Small intestine (tissue), 7 donors: ENCODE data around the gene GSTO2. TPM values are rescaled to one million over a fixed set of nuclear protein-coding genes. Genes with fewer than 3 reads are reported as not detected.

Experiments used
- DNase-seq, 2 donors: peaks; one replicate each; pipeline versions ENCODE4 v3.0.0 to v3.0.0-alpha.2; 2013
- FAIRE-seq: peaks from 2 replicates; lab custom pipeline; 2012; peaks lifted over from hg19 to GRCh38; lab: Jason Lieb, UNC
- H3K27ac ChIP-seq, 3 donors: one replicate each; pipeline ENCODE4 v1.5.1; 2013; ENCODE audit warnings: low read length in 2 of 3, mild to moderate bottlenecking in 2 of 3, control low read depth in 1 of 3, inconsistent platforms in 1 of 3, low read depth in 1 of 3, moderate library complexity in 1 of 3
- H3K27me3 ChIP-seq, 3 donors: one replicate each; pipeline ENCODE4 v1.6.1; 2013; ENCODE audit warnings: low read length in 3 of 3, inconsistent platforms in 1 of 3; ENCODE audit not compliant: control insufficient read depth in 3 of 3, insufficient read depth in 3 of 3
- H3K36me3 ChIP-seq, 3 donors: one replicate each; pipeline ENCODE4 v1.6.1; 2013; ENCODE audit warnings: low read length in 3 of 3, inconsistent platforms in 1 of 3, low read depth in 1 of 3, mild to moderate bottlenecking in 1 of 3, moderate library complexity in 1 of 3; ENCODE audit not compliant: control insufficient read depth in 3 of 3, insufficient read depth in 2 of 3
- H3K4me1 ChIP-seq, 3 donors: one replicate each; pipeline ENCODE4 v1.6.1; 2013; ENCODE audit warnings: low read length in 2 of 3, inconsistent platforms in 1 of 3, low read depth in 1 of 3, mild to moderate bottlenecking in 1 of 3, moderate library complexity in 1 of 3; ENCODE audit not compliant: control insufficient read depth in 3 of 3, insufficient read depth in 2 of 3
- H3K4me3 ChIP-seq, 3 donors: one replicate each; pipeline ENCODE4 v1.5.1; 2013; ENCODE audit warnings: low read length in 3 of 3, control low read depth in 1 of 3, inconsistent platforms in 1 of 3, low read depth in 1 of 3, mild to moderate bottlenecking in 1 of 3, moderate library complexity in 1 of 3
- H3K9me3 ChIP-seq, 2 donors: one replicate each; pipeline ENCODE4 v1.6.1; 2013; ENCODE audit warnings: low read depth in 1 of 2, low read length in 1 of 2; ENCODE audit not compliant: control insufficient read depth in 2 of 2, insufficient read depth in 1 of 2
- WGBS, 3 donors: extraction: QIAGEN DNeasy Blood & Tissue Kit; methylation state at CpG; one replicate each; pipeline ENCODE4 v1.1.7; 2013; 5-methylcytosine and 5-hydroxymethylcytosine counted together
- polyA plus RNA-seq, 4 donors: library from polyadenylated mRNA; stranded (reverse) in 3 of 4; unstranded in 1 of 4; fragments of 200-250 nt in 3 of 4; fragments of 120-200 nt in 1 of 4; gene quantifications; one replicate each; pipeline versions ENCODE4 v1.2.1 to v1.2.3, GENCODE V29; 2013
- donor health status: healthy with polysubstance abuse.
- donor health status: control.
- donor health status: control.
- donor health status: Bipolar disorder and iron deficiency.
- donor health status: healthy.

Gene GSTO2
- polyA plus RNA-seq, 4 donors, result 9.2 to 45.4 (median 17.0) TPM

DNA sequence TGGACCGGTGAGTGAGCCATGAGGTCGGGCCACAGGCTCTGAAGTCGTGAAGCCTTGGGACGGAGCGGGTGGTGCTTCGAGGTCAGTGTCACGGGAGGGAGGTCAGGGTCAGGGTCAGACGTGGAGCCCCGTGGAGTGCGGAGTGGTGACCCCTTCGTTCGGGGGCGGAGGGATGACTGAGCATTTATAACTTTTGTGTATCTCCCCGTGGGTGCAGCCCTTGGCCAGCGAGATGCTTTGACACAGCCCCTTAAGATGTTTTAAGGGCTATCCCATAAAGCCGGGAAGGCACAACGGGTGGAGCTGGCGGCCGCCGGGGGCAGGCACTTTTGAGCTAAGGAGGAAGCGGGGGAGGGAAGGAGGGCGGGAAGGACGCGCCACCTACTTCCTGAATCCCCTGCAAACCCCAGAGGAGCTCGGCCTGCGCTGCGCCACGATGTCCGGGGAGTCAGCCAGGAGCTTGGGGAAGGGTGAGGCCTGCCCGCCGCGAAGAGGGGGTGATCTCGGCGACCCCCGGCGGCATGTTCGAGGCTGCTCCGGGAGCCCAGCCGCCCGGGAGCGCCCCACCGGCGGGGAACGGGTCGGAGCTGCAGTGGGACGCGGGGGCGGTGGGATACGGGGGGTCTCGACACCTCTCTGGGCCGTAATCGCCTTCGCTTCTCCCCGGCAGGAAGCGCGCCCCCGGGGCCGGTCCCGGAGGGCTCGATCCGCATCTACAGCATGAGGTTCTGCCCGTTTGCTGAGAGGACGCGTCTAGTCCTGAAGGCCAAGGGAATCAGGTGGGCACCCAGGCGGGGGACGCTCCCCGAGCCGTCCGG lies 14.3 kb upstream of the GSTO2 start, which contains the start of gene GSTO1:
Gene GSTO1 (plus strand): TSS at position 400 of the 818 bp plus-strand sequence. CDS start 37 bp downstream, at position 437.
- no peak for FAIRE-seq

GRCh38 chr10:104255311-104255981 lies 13.5 kb upstream of the GSTO2 start:
- peaks cover 12 to 46% (median 13%) of the 10 kb centered on the region in 3 donors for H3K4me1 ChIP-seq
- 1% methylated on average over 12 of the region's 12 CpGs for WGBS, 3 donors
- no peaks in the 10 kb centered on the region for H3K27me3 ChIP-seq
- peaks cover 6 to 18% (median 9%) of the 10 kb centered on the region in 3 donors for H3K36me3 ChIP-seq
- peak; percentile 75 to 79 for DNase-seq
- peak overlapping the region; percentile 89 to 97 (median 93) for H3K27ac ChIP-seq
- FAIRE-seq, result no peak
- peak overlapping the region; percentile 80 to 86 (median 82) for H3K4me3 ChIP-seq
- peaks cover 0 to 4% of the 10 kb centered on the region in 2 donors for H3K9me3 ChIP-seq

More for the DNA sequence above, 14.3 kb upstream of the GSTO2 start, which contains the start of gene GSTO1:
- peak within 1 kb of the TSS; percentile 89 to 97 (median 93) for H3K27ac ChIP-seq
- DNase-seq, result peak; percentile 64 to 78
- 1% methylated on average over 61 to 69 of the region's 69 CpGs for WGBS, 3 donors
- H3K36me3 ChIP-seq, result peaks cover 6 to 15% (median 7%) of the 10 kb centered on the region in 3 donors
- peaks cover 12 to 48% (median 12%) of the 10 kb centered on the region in 3 donors for H3K4me1 ChIP-seq
- H3K4me3 ChIP-seq, result peak within 1 kb of the TSS; percentile 80 to 86 (median 82)
- no peaks in the 10 kb centered on the region for H3K27me3 ChIP-seq
- peaks cover 0 to 4% of the 10 kb centered on the region in 2 donors for H3K9me3 ChIP-seq

DNA sequence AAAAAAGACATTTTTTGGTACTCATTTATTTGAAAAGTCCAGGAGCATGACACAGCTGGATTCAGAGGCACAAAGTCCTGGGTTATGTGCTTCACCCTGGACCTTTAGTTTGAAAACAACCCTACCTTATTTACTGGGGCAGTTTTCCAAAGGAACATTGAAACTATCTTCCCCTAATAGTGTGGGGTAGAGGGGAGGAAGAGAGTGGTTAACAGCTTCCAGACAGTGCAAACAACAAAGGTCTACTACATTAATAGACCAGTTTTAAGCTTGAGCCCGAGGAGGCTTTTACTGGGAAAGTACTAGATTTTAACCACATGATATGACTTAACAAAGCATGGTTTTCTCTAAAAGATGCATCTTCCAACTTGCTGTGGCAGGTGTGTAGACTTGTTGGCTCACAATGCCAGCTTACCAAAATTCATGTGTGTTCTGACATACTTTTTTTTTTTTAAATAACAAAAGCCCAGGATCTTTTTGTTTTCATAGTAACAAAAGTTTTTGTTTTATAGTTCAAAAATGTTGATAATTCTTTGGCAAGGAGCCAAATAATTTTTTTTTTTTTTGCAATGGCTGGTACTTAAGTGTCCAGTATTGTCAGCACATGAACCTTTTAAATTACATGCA lies 12.5 kb upstream of the GSTO2 start:
- Histone ChIP-seq H3K27me3 (no peaks in the 10 kb centered on the region), H3K4me1 (peaks cover 12 to 45% (median 13%) of the 10 kb centered on the region in 3 donors), H3K9me3 (peaks cover 0 to 4% of the 10 kb centered on the region in 2 donors), H3K4me3 (peak overlapping the region in 2 of 3 donors; percentile 33 to 80), H3K36me3 (peaks cover 6 to 21% (median 9%) of the 10 kb centered on the region in 3 donors), H3K27ac (peak overlapping the region; percentile 25 to 93 (median 64))
- DNase-seq (peak; percentile 45 to 49), FAIRE-seq (no peak)
- WGBS, 3 donors, result 0 to 13% (median 7%) methylated on average over 1 of the region's 1 CpG

GRCh38 chr10:104257235-104257634 lies 11.7 kb upstream of the GSTO2 start:
- FAIRE-seq (no peak), DNase-seq (no peak)
- Histone ChIP-seq H3K27ac (peak overlapping the region in 1 of 3 donors; percentile 93), H3K4me3 (no peak overlapping the region), H3K9me3 (peaks cover 0 to 2% of the 10 kb centered on the region in 2 donors), H3K36me3 (peaks cover 11 to 28% (median 14%) of the 10 kb centered on the region in 3 donors), H3K27me3 (no peaks in the 10 kb centered on the region), H3K4me1 (peaks cover 11 to 40% (median 15%) of the 10 kb centered on the region in 3 donors)
- 93 to 97% (median 93%) methylated on average over 5 of the region's 5 CpGs for WGBS, 3 donors

- Histone ChIP-seq H3K4me1 (peaks cover 11 to 32% (median 15%) of the 10 kb centered on the region in 3 donors), H3K4me3 (no peak overlapping the region), H3K27me3 (no peaks in the 10 kb centered on the region), H3K27ac (no peak overlapping the region), H3K9me3 (no peaks in the 10 kb centered on the region), H3K36me3 (peaks cover 11 to 32% (median 16%) of the 10 kb centered on the region in 3 donors)
- no peak for FAIRE-seq
- DNase-seq, result no peak
- WGBS, 3 donors, result 83 to 86% (median 83%) methylated on average over 3 of the region's 3 CpGs
These were observed 10.8 kb upstream of the GSTO2 start for GRCh38 chr10:104258209-104258608.

DNA sequence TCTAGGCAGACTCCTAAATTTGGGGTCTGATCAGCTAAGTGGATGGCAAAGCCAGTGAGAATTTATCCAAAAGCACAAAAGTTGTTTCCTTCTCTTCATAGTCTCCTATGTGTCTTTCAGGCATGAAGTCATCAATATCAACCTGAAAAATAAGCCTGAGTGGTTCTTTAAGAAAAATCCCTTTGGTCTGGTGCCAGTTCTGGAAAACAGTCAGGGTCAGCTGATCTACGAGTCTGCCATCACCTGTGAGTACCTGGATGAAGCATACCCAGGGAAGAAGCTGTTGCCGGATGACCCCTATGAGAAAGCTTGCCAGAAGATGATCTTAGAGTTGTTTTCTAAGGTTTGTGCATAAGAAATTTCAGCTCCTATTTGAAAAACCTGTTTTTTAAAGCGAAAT lies 9.5 kb upstream of the GSTO2 start:
- no peak for FAIRE-seq
- WGBS, 3 donors, result 86 to 93% (median 90%) methylated on average over 3 of the region's 3 CpGs

GRCh38 chr10:104259999-104260774 lies 8.8 kb upstream of the GSTO2 start:
- Histone ChIP-seq H3K27ac (peak overlapping the region in 2 of 3 donors; percentile 24 to 59), H3K4me3 (no peak overlapping the region), H3K36me3 (peaks cover 11 to 32% (median 16%) of the 10 kb centered on the region in 3 donors), H3K4me1 (peaks cover 6 to 31% (median 6%) of the 10 kb centered on the region in 3 donors), H3K27me3 (no peaks in the 10 kb centered on the region), H3K9me3 (no peaks in the 10 kb centered on the region)
- DNase-seq (peak in 1 of 2 donors; percentile 52), FAIRE-seq (no peak)
- 75 to 80% (median 77%) methylated on average over 6 of the region's 6 CpGs for whole genome bisulfite sequencing, 3 donors

More for the DNA sequence above, 9.5 kb upstream of the GSTO2 start:
- no peaks in the 10 kb centered on the region for H3K9me3 ChIP-seq
- H3K4me3 ChIP-seq, result no peak overlapping the region
- no peaks in the 10 kb centered on the region for H3K27me3 ChIP-seq
- peaks cover 11 to 32% (median 16%) of the 10 kb centered on the region in 3 donors for H3K36me3 ChIP-seq
- H3K27ac ChIP-seq, result peak overlapping the region in 2 of 3 donors; percentile 24 to 59
- no peak for DNase-seq
- H3K4me1 ChIP-seq, result peaks cover 5 to 27% (median 6%) of the 10 kb centered on the region in 3 donors
